Activated T-cell treated with anti-CD3 and anti-CD28 coated beads, Interleukin-2, amount 50 U/mL, for 24 hours (primary cell): ENCODE data around the gene ARG2.
A peak's percentile ranks its signal among the peaks of the same experiment; 100 is the strongest.

ENCODE experiments used
- DNase-seq: peaks from one replicate; pipeline ENCODE4 v3.0.0-alpha.2; 2020
- H3K27ac Mint-ChIP-seq: 2 replicates; pipeline ENCODE4 v1.8.0; 2020; ENCODE audit warnings: mild to moderate bottlenecking, mixed read lengths
- H3K27me3 Mint-ChIP-seq: 2 replicates; pipeline ENCODE4 v1.8.0; 2020; ENCODE audit warnings: mixed read lengths
- H3K36me3 Mint-ChIP-seq: 2 replicates; pipeline ENCODE4 v1.8.0; 2020; ENCODE audit warnings: low read depth, mixed read lengths
- H3K4me1 Mint-ChIP-seq: 2 replicates; pipeline ENCODE4 v1.8.0; 2020; ENCODE audit warnings: low read depth, mixed read lengths
- H3K4me3 Mint-ChIP-seq: 2 replicates; pipeline ENCODE4 v1.8.0; 2020; ENCODE audit warnings: mild to moderate bottlenecking, moderate library complexity, mixed read lengths
- H3K9me3 Mint-ChIP-seq: 2 replicates; pipeline ENCODE4 v1.8.0; 2020; ENCODE audit warnings: mixed read lengths

The ARG2 gene

DNA sequence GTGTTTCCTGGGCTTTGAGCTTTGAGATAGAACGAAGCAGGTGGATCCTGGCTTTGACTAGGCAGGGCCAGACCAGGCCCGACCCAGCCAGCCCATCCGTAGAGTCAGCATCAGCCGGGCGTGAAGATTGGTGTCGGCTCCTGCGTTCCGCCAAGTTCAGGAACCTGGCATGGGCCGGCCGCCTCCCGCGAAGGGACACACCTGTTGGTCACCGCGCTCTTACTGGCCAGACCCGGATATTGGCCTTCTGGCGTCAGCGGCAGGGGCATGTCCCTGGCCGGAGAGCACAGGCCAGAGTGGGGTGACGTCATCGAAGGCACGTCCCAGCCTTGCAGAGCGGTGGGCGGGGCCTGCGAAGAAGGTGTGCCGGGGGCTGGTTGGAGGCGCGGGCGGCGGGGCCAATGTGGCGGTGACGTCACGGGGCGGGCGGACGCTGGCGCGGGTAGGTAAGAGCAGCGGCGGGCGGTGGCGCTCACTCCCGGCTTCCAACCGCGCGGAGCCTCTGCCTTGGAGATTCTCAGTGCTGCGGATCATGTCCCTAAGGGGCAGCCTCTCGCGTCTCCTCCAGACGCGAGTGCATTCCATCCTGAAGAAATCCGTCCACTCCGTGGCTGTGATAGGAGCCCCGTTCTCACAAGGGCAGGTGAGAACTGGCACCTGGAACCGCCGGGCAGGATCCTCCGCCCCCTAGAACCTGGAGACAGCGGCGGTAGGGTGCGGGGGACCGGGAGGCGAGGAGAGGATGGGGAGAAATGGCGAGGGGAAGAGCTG lies at the start of gene ARG2:
ARG2 (plus strand) TSS at position 475 of the 771 bp plus-strand sequence; CDS start at position 533, 58 bp downstream.
- Mint-ChIP-seq H3K36me3 (no peaks in the 10 kb centered on the region), H3K4me1 (peaks cover 40% of the 10 kb centered on the region), H3K9me3 (no peaks in the 10 kb centered on the region), H3K4me3 (peak within 1 kb of the TSS; percentile 85), H3K27me3 (peaks cover 6% of the 10 kb centered on the region), H3K27ac (peak within 1 kb of the TSS; percentile 88)
- peak; percentile 97 for DNase-seq

- no peaks in the 10 kb centered on the region for H3K9me3 Mint-ChIP-seq
- no peak for DNase-seq
- H3K4me3 Mint-ChIP-seq, result no peak overlapping the region
- H3K36me3 Mint-ChIP-seq, result no peaks in the 10 kb centered on the region
- H3K27ac Mint-ChIP-seq, result no peak overlapping the region
- H3K27me3 Mint-ChIP-seq, result no peaks in the 10 kb centered on the region
- H3K4me1 Mint-ChIP-seq, result no peaks in the 10 kb centered on the region
These were observed 49.3 kb upstream of the ARG2 start for GRCh38 chr14:67570453-67570852.

DNA sequence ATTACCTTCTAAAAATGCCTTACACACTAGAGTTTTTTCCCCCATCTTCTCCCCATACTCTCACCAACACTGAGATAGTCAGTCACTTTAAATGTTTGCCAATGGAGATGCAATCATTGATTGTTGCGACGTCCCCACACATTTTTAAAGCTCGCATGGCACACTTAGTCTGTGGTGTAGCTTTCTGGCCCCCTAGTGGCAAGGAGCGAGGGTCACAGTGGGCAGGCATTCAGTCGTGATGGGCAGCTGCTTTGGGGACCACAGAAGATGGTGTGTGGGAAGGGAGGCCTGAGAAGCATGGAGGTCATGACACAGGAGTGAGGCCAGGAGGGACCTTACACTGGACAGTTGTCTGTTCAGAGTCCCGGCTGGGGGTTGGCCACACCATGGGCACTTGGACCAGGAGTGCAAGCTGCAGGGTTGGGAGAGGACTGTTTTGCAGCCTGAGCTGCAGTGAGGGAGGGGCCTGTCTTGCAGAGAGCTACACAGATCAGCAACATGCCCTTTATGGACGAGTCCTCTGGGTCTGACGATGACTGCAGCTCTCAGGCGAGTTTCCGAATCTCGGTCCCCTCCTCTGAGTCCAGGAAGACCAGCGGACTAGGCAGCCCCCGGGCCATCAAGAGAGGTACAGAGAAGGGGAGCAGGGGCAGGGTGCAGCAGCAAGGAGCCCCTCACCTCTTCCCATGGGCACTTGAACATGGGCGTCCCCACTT lies 48.3 kb upstream of the ARG2 start:
- no peaks in the 10 kb centered on the region for H3K27me3 Mint-ChIP-seq
- no peaks in the 10 kb centered on the region for H3K9me3 Mint-ChIP-seq
- no peaks in the 10 kb centered on the region for H3K4me1 Mint-ChIP-seq
- H3K27ac Mint-ChIP-seq, result no peak overlapping the region
- peak; percentile 78 for DNase-seq
- no peak overlapping the region for H3K4me3 Mint-ChIP-seq
- no peaks in the 10 kb centered on the region for H3K36me3 Mint-ChIP-seq

GRCh38 chr14:67571991-67572323 lies 47.8 kb upstream of the ARG2 start:
- Mint-ChIP-seq H3K9me3 (no peaks in the 10 kb centered on the region), H3K4me1 (no peaks in the 10 kb centered on the region), H3K27ac (no peak overlapping the region), H3K27me3 (no peaks in the 10 kb centered on the region), H3K4me3 (no peak overlapping the region), H3K36me3 (no peaks in the 10 kb centered on the region)
- no peak for DNase-seq

GRCh38 chr14:67572608-67573007 lies 47.1 kb upstream of the ARG2 start:
- Mint-ChIP-seq H3K27me3 (no peaks in the 10 kb centered on the region), H3K27ac (no peak overlapping the region), H3K4me1 (no peaks in the 10 kb centered on the region), H3K4me3 (no peak overlapping the region), H3K9me3 (no peaks in the 10 kb centered on the region), H3K36me3 (no peaks in the 10 kb centered on the region)
- DNase-seq, result no peak

DNA sequence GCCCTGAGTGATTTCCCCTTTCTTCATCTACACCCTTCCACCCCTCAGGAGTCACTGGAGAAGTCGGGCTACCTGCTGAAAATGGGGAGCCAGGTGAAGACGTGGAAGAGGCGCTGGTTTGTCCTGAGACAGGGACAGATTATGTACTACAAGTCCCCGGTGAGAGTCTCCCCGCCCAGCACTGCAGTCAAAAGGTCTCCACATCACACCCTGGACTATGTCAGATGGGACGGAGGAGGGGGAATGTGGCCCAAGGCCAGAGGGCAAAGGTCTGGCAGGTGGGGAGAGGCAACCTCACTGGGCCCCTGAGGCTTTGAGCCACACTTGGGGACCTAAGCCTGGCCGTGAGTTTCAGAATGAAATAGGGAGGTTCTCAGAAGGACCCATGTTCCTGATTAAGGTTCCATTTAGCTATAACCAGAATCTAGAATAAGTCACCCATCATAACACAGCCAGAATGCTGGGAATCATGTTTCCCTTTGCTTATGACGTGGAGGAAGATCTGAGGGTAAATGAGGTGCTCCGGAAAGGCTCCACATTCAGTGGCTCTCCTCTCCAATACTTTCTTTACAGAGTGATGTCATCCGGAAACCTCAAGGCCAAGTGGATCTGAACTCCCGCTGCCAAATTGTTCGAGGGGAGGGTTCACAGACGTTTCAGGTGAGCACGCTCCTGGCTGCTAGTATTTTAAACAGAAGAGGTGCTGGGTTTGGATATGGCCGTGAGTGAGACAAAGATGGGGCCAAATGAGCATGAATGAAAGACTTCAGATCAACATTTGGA lies 46.3 kb upstream of the ARG2 start:
- Mint-ChIP-seq H3K36me3 (no peaks in the 10 kb centered on the region), H3K4me1 (no peaks in the 10 kb centered on the region), H3K27me3 (no peaks in the 10 kb centered on the region), H3K27ac (no peak overlapping the region), H3K9me3 (no peaks in the 10 kb centered on the region), H3K4me3 (no peak overlapping the region)
- DNase-seq, result no peak

GRCh38 chr14:67574156-67574555 lies 45.6 kb upstream of the ARG2 start:
- Mint-ChIP-seq H3K4me1 (no peaks in the 10 kb centered on the region), H3K27me3 (no peaks in the 10 kb centered on the region), H3K9me3 (no peaks in the 10 kb centered on the region), H3K4me3 (no peak overlapping the region), H3K27ac (no peak overlapping the region), H3K36me3 (no peaks in the 10 kb centered on the region)
- no peak for DNase-seq

DNA sequence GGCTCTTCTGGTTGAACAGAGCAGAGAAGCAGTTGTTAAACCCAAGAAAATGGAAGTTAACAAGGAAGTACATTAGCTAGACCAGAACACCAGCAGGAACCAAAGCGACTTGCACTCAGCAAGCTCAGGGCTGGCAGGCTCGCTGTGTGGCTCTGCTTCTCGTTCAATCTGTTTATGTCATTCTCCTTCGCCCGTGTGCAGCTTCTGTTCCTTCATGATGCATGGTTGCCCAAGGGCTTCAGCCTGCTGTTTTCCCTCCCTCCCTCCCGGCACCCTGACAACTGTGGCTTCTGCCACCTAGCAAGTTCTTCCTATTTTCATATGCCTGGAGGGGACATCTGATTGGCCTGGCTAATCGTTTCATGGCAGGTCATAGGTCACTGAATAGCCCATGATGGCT lies 44.9 kb upstream of the ARG2 start:
- H3K9me3 Mint-ChIP-seq, result no peaks in the 10 kb centered on the region
- no peaks in the 10 kb centered on the region for H3K27me3 Mint-ChIP-seq
- H3K36me3 Mint-ChIP-seq, result no peaks in the 10 kb centered on the region
- DNase-seq, result no peak
- H3K4me3 Mint-ChIP-seq, result no peak overlapping the region
- H3K4me1 Mint-ChIP-seq, result no peaks in the 10 kb centered on the region
- no peak overlapping the region for H3K27ac Mint-ChIP-seq

- Mint-ChIP-seq H3K4me3 (no peak overlapping the region), H3K27me3 (no peaks in the 10 kb centered on the region), H3K27ac (no peak overlapping the region), H3K36me3 (no peaks in the 10 kb centered on the region), H3K9me3 (no peaks in the 10 kb centered on the region), H3K4me1 (no peaks in the 10 kb centered on the region)
- DNase-seq, result no peak
These were observed 44.0 kb upstream of the ARG2 start for GRCh38 chr14:67575684-67576083.

- Mint-ChIP-seq H3K27me3 (no peaks in the 10 kb centered on the region), H3K36me3 (no peaks in the 10 kb centered on the region), H3K27ac (no peak overlapping the region), H3K4me3 (no peak overlapping the region), H3K9me3 (no peaks in the 10 kb centered on the region), H3K4me1 (no peaks in the 10 kb centered on the region)
- DNase-seq, result no peak
These were observed 43.3 kb upstream of the ARG2 start for GRCh38 chr14:67576216-67576955.

- H3K4me1 Mint-ChIP-seq, result no peaks in the 10 kb centered on the region
- no peaks in the 10 kb centered on the region for H3K27me3 Mint-ChIP-seq
- no peaks in the 10 kb centered on the region for H3K36me3 Mint-ChIP-seq
- H3K4me3 Mint-ChIP-seq, result no peak overlapping the region
- H3K9me3 Mint-ChIP-seq, result no peaks in the 10 kb centered on the region
- H3K27ac Mint-ChIP-seq, result no peak overlapping the region
- DNase-seq, result no peak
These were observed 42.4 kb upstream of the ARG2 start for GRCh38 chr14:67577181-67577808.

GRCh38 chr14:67577909-67578749 lies 41.6 kb upstream of the ARG2 start:
- no peaks in the 10 kb centered on the region for H3K4me1 Mint-ChIP-seq

GRCh38 chr14:67579040-67579439 lies 40.7 kb upstream of the ARG2 start:
- Mint-ChIP-seq H3K9me3 (no peaks in the 10 kb centered on the region), H3K36me3 (no peaks in the 10 kb centered on the region), H3K27me3 (no peaks in the 10 kb centered on the region), H3K4me3 (no peak overlapping the region), H3K27ac (no peak overlapping the region), H3K4me1 (no peaks in the 10 kb centered on the region)
- DNase-seq, result no peak

More at GRCh38 chr14:67577909-67578749, 41.6 kb upstream of the ARG2 start:
- Mint-ChIP-seq H3K36me3 (no peaks in the 10 kb centered on the region), H3K4me3 (no peak overlapping the region), H3K27me3 (no peaks in the 10 kb centered on the region), H3K9me3 (no peaks in the 10 kb centered on the region), H3K27ac (no peak overlapping the region)
- no peak for DNase-seq
